HG03175 (cell line): Measurements from ENCODE around the gene FBXO28.

Experiments used
- ATAC-seq: cut with Tn5 transposase; IDR thresholded peaks from one replicate; pipeline ENCODE4 v1.9.1; 2021; ENCODE audit warnings: mild to moderate bottlenecking, moderate library complexity; ENCODE audit not compliant: unreplicated experiment

FBXO28 gene

GRCh38 chr1:224095339-224095738, 18.6 kb upstream of the FBXO28 start:
- ATAC-seq: no peak

DNA sequence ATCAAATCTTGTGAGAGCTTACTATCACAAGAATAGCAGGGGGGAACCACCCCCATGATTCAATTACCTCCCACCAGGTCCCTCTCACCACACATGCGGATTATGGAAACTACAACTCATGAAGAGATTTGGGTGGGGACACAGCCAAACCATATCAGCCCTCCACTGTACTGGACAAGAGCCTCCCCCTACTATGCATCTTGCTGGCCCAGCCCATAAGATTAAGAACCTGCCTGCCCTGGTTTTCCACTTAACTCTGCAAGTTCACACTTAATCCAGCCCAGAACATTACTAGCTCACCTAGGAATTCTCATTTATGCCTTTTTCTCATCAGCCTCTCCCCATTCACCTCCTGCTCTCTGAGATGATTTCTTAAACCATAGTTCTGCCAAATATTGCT, 18.0 kb upstream of the FBXO28 start:
- no peak for ATAC-seq

GRCh38 chr1:224096773-224097172, 17.1 kb upstream of the FBXO28 start:
- ATAC-seq: no peak

- no peak for ATAC-seq
Measured at GRCh38 chr1:224098007-224098406, 15.9 kb upstream of the FBXO28 start.

- peak; percentile 85 for ATAC-seq
Measured at GRCh38 chr1:224106568-224107281, 7.2 kb upstream of the FBXO28 start.

GRCh38 chr1:224107282-224107625, 6.7 kb upstream of the FBXO28 start:
- no peak for ATAC-seq

- no peak for ATAC-seq
Measured at GRCh38 chr1:224108991-224109390, 4.9 kb upstream of the FBXO28 start.

GRCh38 chr1:224109981-224110380, 3.9 kb upstream of the FBXO28 start:
- ATAC-seq: no peak

DNA sequence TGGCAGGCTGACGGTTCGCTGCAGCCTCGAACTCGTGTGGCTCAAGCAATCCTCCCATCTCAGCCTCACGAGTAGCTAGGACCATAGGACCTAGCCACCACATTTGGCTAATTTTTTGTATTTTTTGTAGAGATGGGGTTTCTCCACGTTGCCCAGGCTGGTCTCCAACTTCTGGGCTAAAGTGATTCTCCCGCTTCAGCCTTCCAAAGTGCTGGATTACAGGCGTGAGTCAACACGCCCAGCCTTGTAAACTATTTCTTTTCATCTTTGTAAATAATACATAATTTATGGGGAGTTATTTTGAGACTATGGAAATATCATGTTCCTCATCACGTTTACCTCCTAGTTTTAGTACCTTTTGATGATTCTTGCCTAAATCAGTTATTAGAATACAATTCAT, 906 bp upstream of the FBXO28 start:
- ATAC-seq: no peak

GRCh38 chr1:224113545-224113917, 380 bp upstream of the FBXO28 start:
- ATAC-seq: no peak

GRCh38 chr1:224114787-224115175, 870 bp downstream of the FBXO28 start:
- no peak for ATAC-seq

DNA sequence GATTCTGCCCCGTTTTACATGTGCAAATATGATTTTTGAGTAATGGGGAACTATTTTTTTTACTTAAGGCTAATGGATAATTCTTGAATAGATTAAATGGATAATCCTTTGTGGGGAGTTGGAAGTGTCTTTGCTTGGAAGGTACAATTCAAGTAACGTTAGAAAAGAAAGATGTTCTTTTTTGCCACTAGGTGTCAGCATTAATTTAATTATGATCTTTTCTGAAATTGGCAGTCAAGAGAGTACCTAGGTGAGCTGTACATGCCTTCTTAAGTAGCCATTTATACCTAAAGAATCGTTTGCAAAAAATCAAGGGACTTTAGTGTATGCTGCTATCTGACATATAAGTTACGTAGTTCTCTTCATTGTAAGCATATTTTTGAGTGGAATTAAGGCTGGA, 2.2 kb downstream of the FBXO28 start:
- no peak for ATAC-seq

DNA sequence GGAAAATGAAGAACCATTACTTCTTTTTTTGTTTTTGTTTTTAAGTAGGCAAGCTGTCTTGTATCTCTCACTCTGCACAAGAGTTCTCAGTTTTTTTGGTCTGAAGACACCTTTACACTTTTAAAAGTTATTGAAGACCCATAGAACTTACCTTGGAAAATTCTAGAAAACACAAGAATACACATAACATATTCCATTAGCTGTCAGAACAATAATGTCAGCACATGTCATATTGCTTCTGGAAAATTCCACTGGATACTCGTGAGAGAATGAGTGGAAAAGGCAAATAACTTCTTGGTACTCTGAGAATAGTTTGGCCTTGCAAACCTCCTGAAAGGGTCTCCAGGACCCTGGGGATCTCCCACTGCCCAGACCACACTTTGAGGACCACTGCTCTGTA, 4.8 kb downstream of the FBXO28 start:
- no peak for ATAC-seq

DNA sequence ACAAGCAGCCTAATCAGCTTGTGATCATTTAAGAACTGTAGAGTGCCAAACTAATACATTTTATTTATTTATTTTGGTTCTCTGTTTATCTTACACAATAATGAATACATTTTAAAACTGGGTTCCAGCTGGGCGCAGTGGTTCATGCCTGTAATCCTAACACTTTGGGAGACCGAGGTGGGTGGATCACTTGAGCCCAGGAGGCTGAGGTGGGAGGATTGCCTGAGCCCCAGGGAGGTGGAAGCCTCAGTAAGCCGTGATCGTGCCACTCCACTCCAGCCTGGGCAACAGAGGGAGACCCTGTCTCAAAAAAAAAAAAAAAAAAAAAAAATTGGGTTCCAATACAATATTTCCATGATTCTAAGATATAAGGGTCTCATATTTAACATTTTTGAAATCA, 9.2 kb downstream of the FBXO28 start:
- no peak for ATAC-seq

- ATAC-seq: no peak
Measured at GRCh38 chr1:224124220-224124619, 10.3 kb downstream of the FBXO28 start.

- ATAC-seq: no peak
Measured at GRCh38 chr1:224127925-224128819, 14.3 kb downstream of the FBXO28 start.

GRCh38 chr1:224131253-224131652, 17.3 kb downstream of the FBXO28 start:
- ATAC-seq: no peak

GRCh38 chr1:224132901-224133300, 19.0 kb downstream of the FBXO28 start:
- no peak for ATAC-seq

DNA sequence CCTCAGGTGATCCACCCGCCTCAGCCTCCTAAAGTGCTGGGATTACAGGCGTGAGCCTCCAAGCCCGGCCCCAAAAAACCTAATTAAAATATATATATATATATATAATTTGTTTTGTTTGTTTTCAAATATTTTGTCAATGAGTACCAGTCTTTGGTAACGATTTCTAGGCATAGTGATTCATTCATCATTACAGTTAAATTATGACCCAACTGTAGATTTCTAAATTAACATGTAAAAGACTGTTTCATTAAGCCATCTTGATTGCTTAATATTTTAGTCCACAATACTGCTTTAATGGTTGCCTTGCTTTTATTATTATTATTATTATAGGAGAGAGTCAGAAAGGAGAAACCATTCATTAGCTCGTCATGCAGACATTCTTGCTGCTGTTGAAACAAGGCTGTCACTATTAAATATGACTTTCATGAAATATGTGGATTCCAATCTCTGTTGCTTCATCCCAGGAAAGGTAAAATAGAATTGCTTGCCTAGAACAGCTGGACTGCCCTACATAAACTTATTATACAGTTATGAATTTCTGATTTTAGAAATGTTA, 19.9 kb downstream of the FBXO28 start:
- no peak for ATAC-seq

DNA sequence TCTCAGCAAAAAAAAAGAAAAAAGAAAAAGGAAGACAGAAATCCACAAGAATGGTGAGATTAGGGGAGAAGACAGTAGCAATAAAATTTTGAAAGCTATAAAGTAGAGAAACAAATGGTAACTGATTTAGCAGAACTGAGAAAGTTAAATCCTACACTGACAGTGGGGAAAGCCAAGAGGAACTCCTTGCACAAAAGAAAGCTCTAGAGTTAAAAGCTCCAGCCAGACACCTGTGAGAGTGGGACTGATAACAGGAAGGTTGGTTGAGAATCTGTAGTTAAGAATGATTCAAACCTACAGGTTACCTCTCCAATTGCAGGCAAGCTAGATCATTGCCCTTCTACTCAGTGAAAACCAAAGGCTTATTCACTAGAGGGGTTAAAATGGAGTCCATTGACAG, 23.6 kb downstream of the FBXO28 start:
- no peak for ATAC-seq

DNA sequence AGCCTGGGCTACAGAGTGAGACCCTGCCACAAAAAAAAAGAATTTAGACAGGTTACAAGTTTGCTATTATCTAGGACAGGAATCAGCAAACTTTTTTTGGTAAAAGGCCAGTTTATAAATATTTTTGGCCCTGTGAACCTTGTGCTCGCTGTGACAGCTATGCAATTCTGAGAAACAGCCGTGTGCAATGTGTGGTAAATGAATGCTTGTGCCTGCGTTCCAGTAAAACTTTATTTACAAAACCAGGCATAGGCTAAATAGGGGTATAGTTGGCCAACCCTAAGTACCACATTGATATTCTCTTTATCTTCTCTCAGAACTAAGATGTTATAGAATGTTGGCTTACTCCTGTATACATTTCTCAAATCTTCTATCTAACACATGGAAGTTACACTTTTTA, 24.3 kb downstream of the FBXO28 start:
- no peak for ATAC-seq

- ATAC-seq: no peak
Measured at GRCh38 chr1:224141693-224142092, 27.8 kb downstream of the FBXO28 start.
